ENCODE results near the gene ENAM. TPM values are rescaled to one million over a fixed set of nuclear protein-coding genes. Genes with fewer than 3 reads are reported as not detected.
"Not testable (repeated sequence)": the region's sequence is repeated elsewhere in the genome, so short reads cannot be mapped to it uniquely, and the experiment has no call there.

Gene ENAM
- total RNA-seq, 2 experiments from 2014 or later = not detected

DNA sequence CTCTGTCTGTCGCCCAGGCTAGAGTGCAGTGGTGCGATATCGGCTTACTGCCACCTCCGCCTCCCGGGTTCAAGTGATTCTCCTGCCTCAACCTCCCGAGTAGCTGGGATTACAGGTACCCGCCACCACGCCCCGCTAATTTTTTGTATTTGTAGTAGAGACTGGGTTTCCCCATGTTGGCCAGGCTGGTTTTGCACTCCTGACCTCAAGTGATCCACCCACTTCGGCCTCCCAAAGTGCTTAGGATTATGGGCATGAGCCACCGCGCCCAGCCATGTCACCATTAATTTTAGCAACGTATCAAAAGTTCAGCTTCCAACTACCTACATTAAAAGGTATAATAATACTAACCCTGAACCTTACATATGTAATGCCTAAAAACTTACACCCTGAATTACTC, 58.8 kb downstream of the ENAM start:
- POLR2A ChIA-PET = interaction anchor here (0.6 to 3.7 kb wide), 2 partner anchors 18 to 70 kb away, joined by 3 to 40 read pairs; no protein-coding TSS in a partner anchor
- peak; percentile 52 for DNase-seq
- TF ChIP-seq, protein P1, sequence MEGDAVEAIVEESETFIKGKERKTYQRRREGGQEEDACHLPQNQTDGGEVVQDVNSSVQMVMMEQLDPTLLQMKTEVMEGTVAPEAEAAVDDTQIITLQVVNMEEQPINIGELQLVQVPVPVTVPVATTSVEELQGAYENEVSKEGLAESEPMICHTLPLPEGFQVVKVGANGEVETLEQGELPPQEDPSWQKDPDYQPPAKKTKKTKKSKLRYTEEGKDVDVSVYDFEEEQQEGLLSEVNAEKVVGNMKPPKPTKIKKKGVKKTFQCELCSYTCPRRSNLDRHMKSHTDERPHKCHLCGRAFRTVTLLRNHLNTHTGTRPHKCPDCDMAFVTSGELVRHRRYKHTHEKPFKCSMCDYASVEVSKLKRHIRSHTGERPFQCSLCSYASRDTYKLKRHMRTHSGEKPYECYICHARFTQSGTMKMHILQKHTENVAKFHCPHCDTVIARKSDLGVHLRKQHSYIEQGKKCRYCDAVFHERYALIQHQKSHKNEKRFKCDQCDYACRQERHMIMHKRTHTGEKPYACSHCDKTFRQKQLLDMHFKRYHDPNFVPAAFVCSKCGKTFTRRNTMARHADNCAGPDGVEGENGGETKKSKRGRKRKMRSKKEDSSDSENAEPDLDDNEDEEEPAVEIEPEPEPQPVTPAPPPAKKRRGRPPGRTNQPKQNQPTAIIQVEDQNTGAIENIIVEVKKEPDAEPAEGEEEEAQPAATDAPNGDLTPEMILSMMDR (IDR thresholded peaks at IDR 0.05) = no peak
- CTCF ChIA-PET = interaction anchor here (0.6 to 7.8 kb wide), 6 partner anchors 9 to 87 kb away, joined by 3 to 79 read pairs (median 4); no protein-coding TSS in a partner anchor
- Mint-ChIP-seq H3K27me3 (no peaks in the 10 kb centered on the region), H3K27ac (peak overlapping the region; percentile 94), H3K36me3 (ENCODE audit: low read depth) (peaks cover 33% of the 10 kb centered on the region), H3K9me3 (peaks cover under 1% of the 10 kb centered on the region), H3K4me1 (ENCODE audit: low read depth) (peaks cover 27% of the 10 kb centered on the region), H3K4me3 (peak overlapping the region; percentile 97)
- intact Hi-C loops (cut with micrococcal nuclease) = loop anchor here (5.0 kb wide), 2 partner anchors 35 to 150 kb away; partner anchors contain the start of gene GRSF1
- no peak for ATAC-seq

- CTCF ChIA-PET = interaction anchor here (0.9 to 7.8 kb wide), 9 partner anchors 10 to 322 kb away, joined by 3 to 79 read pairs (median 6); partner anchors contain the start of gene GRSF1
- H3K9me3 Mint-ChIP-seq = no peaks in the 10 kb centered on the region
- TF ChIP-seq, protein P1 (IDR thresholded peaks at IDR 0.05) = peak; percentile 97
- peak within 1 kb of the TSS; percentile 97 for H3K4me3 Mint-ChIP-seq
- H3K4me1 Mint-ChIP-seq (ENCODE audit: low read depth) = peaks cover 29% of the 10 kb centered on the region
- H3K27ac Mint-ChIP-seq = peak within 1 kb of the TSS; percentile 94
- H3K27me3 Mint-ChIP-seq = no peaks in the 10 kb centered on the region
- POLR2A ChIA-PET = interaction anchor here (0.7 to 3.7 kb wide), 8 partner anchors 9 to 305 kb away, joined by 3 to 40 read pairs (median 4); partner anchors contain the start of genes DCK and GRSF1
- peaks cover 33% of the 10 kb centered on the region for H3K36me3 Mint-ChIP-seq (ENCODE audit: low read depth)
- DNase-seq = peak; percentile 95
- intact Hi-C loops (cut with micrococcal nuclease) = loop anchor here (2.0 to 5.0 kb wide), 3 partner anchors 17 to 149 kb away; partner anchors contain the start of gene GRSF1
- peak; percentile 92 for ATAC-seq
Observed at GRCh38 chr4:70687821-70688794, 59.6 kb downstream of the ENAM start, which contains the start of gene UTP3. UTP3 (plus strand) TSS chr4:70688532; CDS start chr4:70688678, 146 bp downstream.

DNA sequence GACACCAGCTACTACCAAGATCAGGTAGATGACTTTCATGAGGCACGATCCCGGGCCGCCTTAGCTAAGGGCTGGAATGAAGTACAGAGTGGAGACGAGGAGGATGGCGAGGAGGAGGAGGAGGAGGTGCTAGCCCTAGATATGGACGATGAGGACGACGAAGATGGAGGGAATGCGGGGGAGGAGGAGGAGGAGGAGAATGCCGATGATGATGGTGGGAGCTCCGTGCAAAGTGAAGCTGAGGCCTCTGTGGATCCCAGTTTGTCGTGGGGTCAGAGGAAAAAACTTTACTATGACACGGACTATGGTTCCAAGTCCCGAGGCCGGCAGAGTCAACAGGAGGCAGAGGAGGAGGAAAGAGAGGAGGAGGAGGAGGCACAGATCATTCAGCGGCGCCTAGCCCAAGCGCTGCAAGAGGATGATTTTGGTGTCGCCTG, 60.3 kb downstream of the ENAM start:
- peaks cover 33% of the 10 kb centered on the region for H3K4me1 Mint-ChIP-seq (ENCODE audit: low read depth)
- no peaks in the 10 kb centered on the region for H3K9me3 Mint-ChIP-seq
- peaks cover 37% of the 10 kb centered on the region for H3K36me3 Mint-ChIP-seq (ENCODE audit: low read depth)
- peak overlapping the region; percentile 94 for H3K27ac Mint-ChIP-seq
- CTCF ChIA-PET = interaction anchor here (0.8 to 7.8 kb wide), 7 partner anchors 10 to 322 kb away, joined by 3 to 79 read pairs (median 6); partner anchors contain the start of gene GRSF1
- H3K4me3 Mint-ChIP-seq = peak overlapping the region; percentile 97
- ATAC-seq (peak; percentile 2), DNase-seq (no peak)
- POLR2A ChIA-PET = interaction anchor here (0.6 to 3.7 kb wide), 13 partner anchors 8 to 321 kb away, joined by 3 to 40 read pairs (median 3); partner anchors contain the start of genes DCK and GRSF1
- TF ChIP-seq, protein P1 (IDR thresholded peaks at IDR 0.05) = no peak
- intact Hi-C loops (cut with micrococcal nuclease) = loop anchor here (2.0 to 5.0 kb wide), 3 partner anchors 16 to 148 kb away; partner anchors contain the start of gene GRSF1
- H3K27me3 Mint-ChIP-seq = no peaks in the 10 kb centered on the region

DNA sequence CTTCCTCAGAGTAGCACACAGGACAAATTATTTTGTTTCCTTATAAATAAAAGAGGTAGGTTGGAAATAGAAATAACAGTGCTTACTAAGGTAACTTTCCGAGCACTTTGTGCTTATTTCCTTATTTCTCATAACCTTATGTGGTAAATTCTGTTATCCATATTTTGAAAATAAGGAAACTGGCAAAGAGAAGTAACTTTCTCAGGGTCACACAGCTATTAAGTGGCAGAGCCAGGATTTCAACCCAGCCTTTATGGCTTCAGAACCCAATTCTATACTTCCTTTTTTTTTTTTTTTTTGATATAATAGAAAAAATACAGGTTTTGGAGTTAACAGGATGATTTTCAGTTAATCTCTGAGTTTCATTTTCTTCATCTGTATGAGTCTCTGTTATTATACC, 63.1 kb downstream of the ENAM start:
- no peak for ATAC-seq
- H3K27ac Mint-ChIP-seq = peak overlapping the region; percentile 11
- DNase-seq = no peak
- H3K36me3 Mint-ChIP-seq (ENCODE audit: low read depth) = peaks cover 37% of the 10 kb centered on the region
- peak overlapping the region; percentile 97 for H3K4me3 Mint-ChIP-seq
- intact Hi-C loops (cut with micrococcal nuclease) = no loop called here
- POLR2A ChIA-PET = interaction anchor here (0.6 to 1.0 kb wide), 3 partner anchors 9 to 384 kb away, joined by 3 read pairs; no protein-coding TSS in a partner anchor
- no peaks in the 10 kb centered on the region for H3K9me3 Mint-ChIP-seq
- CTCF ChIA-PET = interaction anchor here (1.6 to 7.8 kb wide), 2 partner anchors 12 to 39 kb away, joined by 5 to 79 read pairs; no protein-coding TSS in a partner anchor
- TF ChIP-seq, protein P1 (IDR thresholded peaks at IDR 0.05) = no peak
- peaks cover 29% of the 10 kb centered on the region for H3K4me1 Mint-ChIP-seq (ENCODE audit: low read depth)
- no peaks in the 10 kb centered on the region for H3K27me3 Mint-ChIP-seq

DNA sequence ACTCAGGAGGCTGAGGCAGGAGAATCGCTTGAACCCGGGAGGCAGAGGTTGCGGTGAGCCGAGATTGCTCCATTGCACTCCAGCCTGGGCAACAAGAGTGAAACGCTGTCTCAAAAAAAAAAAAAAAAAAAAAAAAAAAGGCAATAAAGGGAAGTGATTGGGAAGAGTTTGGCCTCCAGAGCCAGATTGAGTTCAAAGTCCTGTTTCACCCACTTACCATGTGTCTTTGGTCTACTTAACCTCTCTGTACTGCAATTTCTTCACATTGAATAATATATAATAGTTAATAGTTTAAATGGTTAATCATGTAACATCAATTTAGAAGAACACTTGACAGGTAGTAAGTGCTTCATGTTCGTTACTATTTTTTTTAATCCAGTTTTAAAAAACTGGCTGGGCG, 66.1 kb downstream of the ENAM start:
- intact Hi-C loops (cut with micrococcal nuclease); H3K27me3 Mint-ChIP-seq; H3K27ac Mint-ChIP-seq; H3K9me3 Mint-ChIP-seq; ATAC-seq; H3K4me3 Mint-ChIP-seq; CTCF ChIA-PET; DNase-seq: not testable (repeated sequence)
- peaks cover 23% of the 10 kb centered on the region for H3K36me3 Mint-ChIP-seq (ENCODE audit: low read depth)
- H3K4me1 Mint-ChIP-seq (ENCODE audit: low read depth) = peaks cover 24% of the 10 kb centered on the region
- POLR2A ChIA-PET = interaction anchor here (1.1 kb wide), 1 partner anchor 10 kb away, joined by 3 read pairs; no protein-coding TSS in a partner anchor

All from activated CD8-positive, alpha-beta T cell treated with anti-CD3 and anti-CD28 coated beads for 36 hours (primary cell).